Measurements from ENCODE around the gene FHIT.

The FHIT gene

DNA sequence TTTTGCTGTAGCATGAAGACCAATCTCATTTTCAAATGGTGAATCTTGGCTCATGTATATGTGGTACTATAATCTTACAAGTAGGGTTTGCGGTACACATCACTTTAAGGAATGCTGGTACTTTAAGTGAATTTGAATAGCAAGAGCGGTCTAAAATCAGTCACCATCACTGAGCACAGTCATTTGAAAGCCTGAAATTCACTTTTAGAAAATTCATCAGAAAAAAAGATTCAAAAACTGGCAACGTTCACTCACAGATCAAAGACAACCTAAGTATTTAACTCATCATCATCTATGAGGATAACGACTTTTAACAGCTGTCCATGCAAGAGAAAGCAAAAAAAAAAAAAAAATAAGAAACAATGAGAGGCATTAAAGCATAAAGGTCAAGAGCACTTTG lies 111.6 kb downstream of the FHIT start:
- Mint-ChIP-seq H3K27ac (no peak overlapping the region), H3K9me3 (no peaks in the 10 kb centered on the region), H3K36me3 (ENCODE audit: low read depth) (no peaks in the 10 kb centered on the region), H3K4me3 (no peak overlapping the region), H3K4me1 (no peaks in the 10 kb centered on the region), H3K27me3 (no peaks in the 10 kb centered on the region)
- ATAC-seq (no peak), DNase-seq (no peak)

DNA sequence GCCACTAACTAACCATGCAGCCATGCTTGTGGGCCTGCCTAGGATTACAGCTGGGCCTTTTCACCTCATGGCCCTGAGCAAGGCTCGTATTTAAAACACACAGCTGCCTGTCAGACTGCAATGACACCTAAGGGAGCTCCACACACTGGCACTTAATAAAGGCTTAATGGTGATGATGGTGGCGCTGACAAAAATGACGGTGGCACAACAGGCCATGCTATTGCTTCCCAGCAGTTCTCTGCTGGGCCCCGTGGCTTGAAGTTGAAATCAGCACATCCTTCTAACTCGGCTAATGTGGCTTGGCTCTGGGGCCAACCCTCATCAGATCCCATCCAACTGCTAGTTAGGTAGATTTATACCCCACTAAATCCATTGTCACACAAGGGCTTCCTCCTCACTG lies 112.9 kb downstream of the FHIT start:
- no peak overlapping the region for H3K27ac Mint-ChIP-seq
- H3K9me3 Mint-ChIP-seq = no peaks in the 10 kb centered on the region
- no peaks in the 10 kb centered on the region for H3K36me3 Mint-ChIP-seq (ENCODE audit: low read depth)
- no peak for DNase-seq
- no peak overlapping the region for H3K4me3 Mint-ChIP-seq
- H3K27me3 Mint-ChIP-seq = no peaks in the 10 kb centered on the region
- H3K4me1 Mint-ChIP-seq = no peaks in the 10 kb centered on the region
- no peak for ATAC-seq

DNA sequence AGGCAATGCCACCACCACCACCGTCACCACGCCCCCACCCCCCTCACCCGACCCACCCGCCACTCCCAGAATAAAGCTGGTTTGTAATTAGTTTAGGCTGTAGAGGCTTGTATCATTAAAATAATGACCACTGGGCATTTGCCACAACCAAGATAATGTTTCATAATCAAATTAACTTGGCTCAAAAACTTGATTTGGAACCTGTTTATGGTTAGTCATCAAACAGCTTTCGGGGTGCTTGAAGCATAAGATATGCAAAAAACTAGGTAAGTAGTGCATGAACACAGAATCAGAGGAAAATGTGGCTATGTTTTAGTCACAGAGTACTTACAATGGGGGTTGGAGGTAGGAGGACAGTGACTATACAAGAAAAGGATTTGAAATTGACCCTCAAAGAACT lies 115.1 kb downstream of the FHIT start:
- ATAC-seq (no peak), DNase-seq (no peak)
- Mint-ChIP-seq H3K9me3 (no peaks in the 10 kb centered on the region), H3K36me3 (ENCODE audit: low read depth) (no peaks in the 10 kb centered on the region), H3K27ac (no peak overlapping the region), H3K4me3 (no peak overlapping the region), H3K27me3 (no peaks in the 10 kb centered on the region), H3K4me1 (no peaks in the 10 kb centered on the region)

DNA sequence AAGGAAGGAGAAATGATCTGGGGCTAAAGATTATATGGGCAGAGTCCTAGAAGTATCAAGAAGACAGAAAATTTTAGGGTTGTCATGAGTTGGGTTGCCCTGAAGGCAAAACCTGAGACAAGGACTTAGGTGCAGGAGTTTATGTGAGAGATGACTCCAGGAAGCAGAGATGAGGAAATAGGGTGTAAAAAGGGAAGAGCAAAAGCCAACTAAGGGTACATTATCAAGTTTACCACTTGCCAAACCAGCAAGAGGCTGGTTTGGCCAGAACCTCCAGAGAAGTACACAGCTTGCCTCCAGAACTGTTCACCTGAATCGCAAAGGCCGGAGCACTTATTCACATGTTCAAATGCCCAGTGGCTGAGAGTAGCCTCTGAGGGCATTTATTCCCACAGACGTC lies 116.7 kb downstream of the FHIT start:
- DNase-seq (no peak), ATAC-seq (no peak)
- H3K4me1 Mint-ChIP-seq = no peaks in the 10 kb centered on the region
- no peak overlapping the region for H3K27ac Mint-ChIP-seq
- H3K9me3 Mint-ChIP-seq = no peaks in the 10 kb centered on the region
- no peak overlapping the region for H3K4me3 Mint-ChIP-seq
- H3K27me3 Mint-ChIP-seq = no peaks in the 10 kb centered on the region
- H3K36me3 Mint-ChIP-seq (ENCODE audit: low read depth) = no peaks in the 10 kb centered on the region

DNA sequence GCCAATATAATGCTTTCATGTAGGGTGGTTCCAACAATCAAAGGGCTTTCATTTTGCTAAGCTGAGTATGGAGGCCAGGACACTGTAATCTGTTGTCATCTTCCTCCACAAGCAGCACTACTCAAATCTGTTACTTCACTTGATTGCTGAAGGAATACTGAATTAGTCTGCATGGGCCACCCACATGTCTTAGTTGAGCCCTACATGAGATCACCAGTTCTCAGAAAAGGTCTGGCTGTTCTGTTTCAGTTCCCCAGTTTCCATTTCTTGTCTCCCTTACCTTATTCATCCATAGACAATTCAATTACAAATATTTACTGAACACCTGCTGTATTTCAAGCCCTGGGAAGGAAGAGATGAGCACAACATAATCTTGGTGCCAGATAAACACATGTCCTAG lies 119.2 kb downstream of the FHIT start:
- no peak for DNase-seq
- peaks cover 1% of the 10 kb centered on the region for H3K9me3 Mint-ChIP-seq
- H3K27ac Mint-ChIP-seq = no peak overlapping the region

DNA sequence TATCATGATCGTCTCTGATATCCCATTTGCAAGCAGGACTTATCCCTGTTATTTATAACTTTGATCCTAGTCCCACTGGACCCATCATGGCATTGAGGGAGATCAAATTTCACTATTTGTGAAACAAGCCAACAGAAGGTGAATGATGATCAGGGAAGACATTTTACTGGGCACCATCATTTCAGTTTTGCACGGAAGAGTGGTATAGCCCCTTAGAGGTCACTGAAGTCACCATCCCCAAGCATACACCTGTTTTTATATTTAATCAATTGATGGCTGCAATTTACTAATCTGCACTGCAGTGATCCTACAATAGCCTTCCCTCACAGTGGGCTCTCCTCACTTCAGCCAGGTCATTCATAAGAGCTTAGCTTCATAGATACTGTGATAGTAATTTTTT lies 132.4 kb downstream of the FHIT start:
- Mint-ChIP-seq H3K4me1 (no peaks in the 10 kb centered on the region), H3K27ac (no peak overlapping the region), H3K4me3 (no peak overlapping the region), H3K27me3 (no peaks in the 10 kb centered on the region), H3K9me3 (peaks cover 6% of the 10 kb centered on the region), H3K36me3 (ENCODE audit: low read depth) (no peaks in the 10 kb centered on the region)
- ATAC-seq (no peak), DNase-seq (no peak)

More for the DNA sequence above, 119.2 kb downstream of the FHIT start:
- H3K36me3 Mint-ChIP-seq (ENCODE audit: low read depth) = peaks cover 4% of the 10 kb centered on the region
- no peak overlapping the region for H3K4me3 Mint-ChIP-seq
- H3K4me1 Mint-ChIP-seq = no peaks in the 10 kb centered on the region
- ATAC-seq = no peak
- H3K27me3 Mint-ChIP-seq = no peaks in the 10 kb centered on the region

DNA sequence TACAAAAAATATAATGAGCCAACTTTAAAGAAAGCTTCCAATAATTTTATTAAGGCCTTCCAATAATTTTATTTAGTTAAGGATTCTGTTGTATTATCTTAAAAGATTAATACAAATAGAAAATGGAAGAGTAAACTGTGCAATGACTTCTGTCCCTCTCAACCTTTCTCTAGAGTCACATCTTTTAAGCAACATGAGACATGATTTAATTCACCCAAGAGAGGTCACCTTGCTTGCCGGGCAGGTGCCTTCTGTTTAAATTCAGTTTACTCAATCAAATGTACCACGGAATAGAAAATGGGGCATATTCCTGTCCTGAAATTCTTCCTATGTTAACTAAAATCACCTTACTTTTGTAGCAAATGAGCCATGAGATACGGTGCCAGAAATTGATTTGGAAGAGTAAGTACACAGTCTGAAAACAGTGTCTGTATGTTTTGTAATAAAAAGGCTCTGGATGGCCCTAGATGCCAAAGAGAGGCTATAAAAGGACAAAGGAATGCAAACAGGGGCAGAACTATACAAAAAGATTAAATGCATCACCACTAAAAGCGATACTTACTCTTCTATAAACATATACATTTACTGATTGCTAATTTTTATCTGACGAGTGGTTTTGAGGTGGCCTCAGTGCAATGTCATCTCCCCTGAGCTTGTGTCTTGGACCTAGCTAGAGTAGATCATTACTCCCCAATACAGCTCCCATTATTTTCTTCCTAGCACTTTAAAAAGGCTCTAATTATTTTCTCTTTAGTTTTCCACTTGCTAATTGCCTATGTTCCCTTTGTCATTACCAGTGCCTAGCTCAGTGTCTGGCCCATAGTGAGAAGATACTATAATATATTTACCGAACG lies 134.0 kb downstream of the FHIT start:
- Mint-ChIP-seq H3K4me1 (no peaks in the 10 kb centered on the region), H3K27ac (no peak overlapping the region), H3K9me3 (peaks cover 6% of the 10 kb centered on the region), H3K36me3 (ENCODE audit: low read depth) (no peaks in the 10 kb centered on the region), H3K4me3 (no peak overlapping the region), H3K27me3 (no peaks in the 10 kb centered on the region)
- ATAC-seq (no peak), DNase-seq (no peak)

DNA sequence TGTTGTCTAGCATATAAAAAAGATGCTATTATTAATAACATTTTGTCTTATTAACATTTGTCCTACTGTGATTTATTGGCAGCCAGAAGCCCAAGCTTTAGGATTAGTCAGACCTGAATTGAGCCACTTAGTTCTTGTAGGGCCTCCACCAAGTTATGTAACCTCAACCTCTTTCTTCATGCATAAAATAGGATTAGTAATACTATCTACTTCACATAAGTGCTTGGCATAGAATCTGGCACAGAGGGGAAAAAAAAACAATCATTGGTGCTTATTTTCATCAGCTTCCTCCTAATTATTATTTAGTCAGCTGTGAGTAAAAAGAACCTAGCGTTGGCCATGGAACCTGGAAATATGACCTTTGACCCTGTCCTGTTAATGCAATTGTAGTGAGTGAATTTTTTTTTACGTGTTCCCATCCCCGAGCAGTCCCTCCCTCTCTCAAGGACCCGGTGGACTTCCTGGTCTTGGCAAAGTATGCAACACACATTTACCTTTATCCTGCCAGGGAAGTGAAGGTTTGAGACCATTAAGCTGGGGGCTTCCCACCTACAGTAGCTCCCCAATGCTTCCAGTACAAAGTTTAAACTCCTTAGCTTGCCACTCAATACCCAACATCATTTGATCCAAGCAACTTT lies 136.8 kb downstream of the FHIT start:
- peaks cover 4% of the 10 kb centered on the region for H3K36me3 Mint-ChIP-seq (ENCODE audit: low read depth)
- H3K27me3 Mint-ChIP-seq = no peaks in the 10 kb centered on the region
- peaks cover 3% of the 10 kb centered on the region for H3K4me1 Mint-ChIP-seq
- no peaks in the 10 kb centered on the region for H3K9me3 Mint-ChIP-seq
- ATAC-seq (no peak), DNase-seq (no peak)
- no peak overlapping the region for H3K4me3 Mint-ChIP-seq
- no peak overlapping the region for H3K27ac Mint-ChIP-seq

DNA sequence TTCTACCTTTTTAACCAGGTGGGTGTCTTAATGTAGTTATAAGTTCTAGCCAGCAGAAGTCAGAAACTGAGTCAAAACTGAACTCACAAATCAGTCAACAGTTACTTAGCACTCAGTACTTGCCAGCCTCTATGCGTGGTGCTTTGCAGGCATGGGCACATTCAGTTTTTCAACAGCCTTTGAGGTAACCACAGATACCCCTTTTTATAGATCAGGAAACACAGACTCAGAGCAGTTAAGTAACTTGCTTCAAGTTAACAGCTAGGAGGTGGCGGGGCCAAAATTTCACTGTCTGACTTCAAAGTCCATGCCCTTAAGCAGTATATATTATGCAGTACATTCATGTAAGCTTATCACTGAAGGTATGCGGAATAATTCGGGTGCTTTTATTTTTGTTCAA lies 139.4 kb downstream of the FHIT start:
- no peak overlapping the region for H3K4me3 Mint-ChIP-seq
- H3K9me3 Mint-ChIP-seq = no peaks in the 10 kb centered on the region
- no peak for DNase-seq
- ATAC-seq = no peak
- peaks cover 3% of the 10 kb centered on the region for H3K4me1 Mint-ChIP-seq
- peaks cover 6% of the 10 kb centered on the region for H3K36me3 Mint-ChIP-seq (ENCODE audit: low read depth)
- H3K27ac Mint-ChIP-seq = no peak overlapping the region
- no peaks in the 10 kb centered on the region for H3K27me3 Mint-ChIP-seq

DNA sequence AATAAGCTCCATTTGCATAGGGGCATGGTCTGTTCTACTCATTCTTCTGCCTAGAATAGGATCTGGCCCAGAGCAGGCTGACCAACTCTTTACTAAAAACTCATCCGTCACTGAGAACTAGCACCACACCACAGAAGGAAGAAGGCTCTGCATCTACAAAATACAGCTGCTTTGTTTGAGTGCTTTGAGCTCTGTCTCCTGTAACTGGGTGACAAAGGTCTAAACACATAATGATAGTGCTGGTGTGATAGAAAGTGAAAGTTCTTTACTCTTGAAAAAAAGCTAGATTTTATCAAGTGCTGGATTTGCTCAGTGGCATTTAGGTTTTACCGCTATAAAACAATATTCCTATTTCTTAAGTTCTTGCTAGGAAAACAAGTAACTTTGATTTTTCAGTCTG lies 140.7 kb downstream of the FHIT start:
- peak; percentile 57 for ATAC-seq
- Mint-ChIP-seq H3K36me3 (ENCODE audit: low read depth) (peaks cover 6% of the 10 kb centered on the region), H3K27ac (no peak overlapping the region), H3K9me3 (peaks cover 2% of the 10 kb centered on the region), H3K27me3 (no peaks in the 10 kb centered on the region), H3K4me1 (peaks cover 3% of the 10 kb centered on the region), H3K4me3 (no peak overlapping the region)
- DNase-seq = no peak

DNA sequence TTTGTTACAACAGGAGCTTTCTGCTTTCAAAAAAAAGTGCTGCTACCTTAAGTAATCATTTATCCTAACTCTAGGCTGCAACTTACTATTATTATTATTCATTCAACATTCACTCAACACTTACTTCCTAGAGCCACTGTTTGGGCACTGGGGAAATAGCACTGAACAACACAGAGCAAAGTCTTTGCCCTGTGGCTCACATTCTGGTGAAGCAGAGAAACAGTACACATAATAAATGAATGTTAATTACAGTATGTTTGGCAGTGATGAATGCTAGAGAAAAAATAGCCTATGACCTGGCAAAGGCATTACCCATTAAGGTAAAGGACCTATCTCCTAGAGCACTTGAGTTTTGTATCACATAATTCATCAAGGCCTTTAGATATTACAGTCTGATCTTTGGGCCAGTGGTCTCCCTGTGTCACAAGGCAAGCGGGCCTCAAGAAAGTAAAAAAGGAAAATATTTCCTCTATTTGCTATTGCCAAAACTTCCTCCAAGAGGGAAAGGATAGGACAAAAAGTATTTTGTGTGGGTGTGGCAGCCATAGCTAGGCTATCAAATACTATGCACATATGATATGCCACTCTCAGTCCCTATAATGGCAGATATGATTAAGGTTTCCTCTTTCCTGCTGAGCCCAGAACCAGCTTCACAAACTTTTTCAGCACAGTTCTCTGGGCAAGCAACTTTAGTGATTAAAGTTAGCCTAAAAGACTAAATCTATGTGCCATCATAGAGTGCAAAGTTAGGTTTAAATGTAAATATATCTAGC lies 142.8 kb downstream of the FHIT start:
- no peak for ATAC-seq
- Mint-ChIP-seq H3K36me3 (ENCODE audit: low read depth) (peaks cover 8% of the 10 kb centered on the region), H3K9me3 (peaks cover 11% of the 10 kb centered on the region), H3K4me3 (no peak overlapping the region), H3K4me1 (peaks cover 3% of the 10 kb centered on the region), H3K27me3 (no peaks in the 10 kb centered on the region), H3K27ac (no peak overlapping the region)
- no peak for DNase-seq

DNA sequence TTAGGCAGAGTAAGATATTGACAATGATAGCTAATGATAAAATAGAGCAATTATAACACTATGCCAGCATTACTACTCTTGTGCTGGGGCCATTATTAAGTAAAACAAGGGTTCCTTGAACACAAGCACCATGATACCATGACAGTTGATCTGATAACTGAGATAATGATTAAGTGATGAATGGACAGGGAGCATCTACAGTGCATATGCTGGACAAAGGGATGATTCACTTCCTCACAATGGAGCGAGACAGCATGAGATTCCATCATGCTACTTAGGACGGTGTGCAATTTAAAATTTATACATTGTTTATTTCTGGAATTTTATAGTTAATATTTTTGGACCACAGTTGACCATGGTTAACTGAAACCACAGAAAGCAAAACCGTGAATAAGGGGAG lies 156.6 kb downstream of the FHIT start:
- Mint-ChIP-seq H3K9me3 (no peaks in the 10 kb centered on the region), H3K27ac (no peak overlapping the region), H3K27me3 (no peaks in the 10 kb centered on the region), H3K4me3 (no peak overlapping the region), H3K4me1 (no peaks in the 10 kb centered on the region), H3K36me3 (ENCODE audit: low read depth) (no peaks in the 10 kb centered on the region)
- DNase-seq (no peak), ATAC-seq (no peak)

DNA sequence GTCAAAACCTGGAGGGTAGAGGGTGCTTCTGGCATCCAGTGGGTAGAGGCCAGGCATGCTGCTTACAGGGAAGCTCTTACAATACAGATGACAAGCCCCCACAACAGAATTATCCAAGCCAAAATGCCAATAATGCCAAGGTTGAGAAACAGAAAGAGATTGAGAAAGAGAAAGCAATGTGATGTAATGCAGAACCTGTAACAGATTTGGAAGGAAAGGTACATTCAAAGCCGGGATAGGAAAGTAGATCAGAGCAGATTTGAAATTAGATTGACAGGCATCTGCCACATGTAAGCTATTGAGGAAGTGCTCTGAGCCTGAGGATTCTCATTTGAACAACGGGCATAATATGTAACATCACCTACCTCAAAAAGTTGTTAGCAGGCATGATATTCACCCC lies 157.9 kb downstream of the FHIT start:
- Mint-ChIP-seq H3K4me1 (no peaks in the 10 kb centered on the region), H3K4me3 (no peak overlapping the region), H3K9me3 (no peaks in the 10 kb centered on the region), H3K36me3 (ENCODE audit: low read depth) (no peaks in the 10 kb centered on the region), H3K27me3 (no peaks in the 10 kb centered on the region), H3K27ac (no peak overlapping the region)
- ATAC-seq (no peak), DNase-seq (no peak)

DNA sequence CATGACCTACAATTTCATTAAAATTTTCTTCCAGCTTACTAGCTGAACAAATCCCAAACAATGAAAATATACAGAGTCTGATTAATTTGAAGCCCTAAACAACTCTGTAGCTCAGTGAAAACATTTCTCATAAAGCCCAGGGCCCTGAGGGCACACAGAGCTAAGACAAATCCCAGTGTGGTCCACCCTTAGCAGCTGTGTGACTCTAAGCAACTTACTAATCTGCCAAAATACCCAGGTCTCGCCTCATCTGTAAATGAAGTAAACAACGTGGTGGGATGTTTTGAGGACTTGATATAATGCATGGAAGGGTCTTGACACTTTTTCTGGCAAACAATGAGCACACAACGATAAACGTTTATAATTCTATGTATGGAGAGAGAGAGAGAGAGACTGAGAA lies 158.4 kb downstream of the FHIT start:
- no peaks in the 10 kb centered on the region for H3K4me1 Mint-ChIP-seq
- ATAC-seq = no peak
- DNase-seq = no peak
- H3K27me3 Mint-ChIP-seq = no peaks in the 10 kb centered on the region
- H3K27ac Mint-ChIP-seq = no peak overlapping the region
- H3K9me3 Mint-ChIP-seq = peaks cover 2% of the 10 kb centered on the region
- no peak overlapping the region for H3K4me3 Mint-ChIP-seq
- no peaks in the 10 kb centered on the region for H3K36me3 Mint-ChIP-seq (ENCODE audit: low read depth)
